CD14-positive monocyte (primary cell): ENCODE data around the gene BMP2. TPM values are rescaled to one million over a fixed set of nuclear protein-coding genes. Genes with fewer than 3 reads are reported as not detected.

ENCODE experiments used
- DNase-seq, 3 donors: peaks; one replicate each; pipeline ENCODE4 v3.0.0-alpha.2; 2011 to 2022
- H2AFZ ChIP-seq: 2 replicates; pipeline ENCODE4 v1.6.0; 2012; ENCODE audit warnings: mild to moderate bottlenecking, low read depth, low read length, inconsistent platforms; ENCODE audit not compliant: insufficient read depth, poor library complexity, severe bottlenecking
- H3K27ac ChIP-seq, 2 donors: 1 replicate in 1 of 2; 2 replicates in 1 of 2; pipeline ENCODE4 v1.5.1; 2012 to 2013; ENCODE audit warnings: low read length in 2 of 2, control low read depth in 1 of 2, inconsistent platforms in 1 of 2, low read depth in 1 of 2, mild to moderate bottlenecking in 1 of 2
- H3K27me3 ChIP-seq, 2 donors: one replicate each; pipeline versions ENCODE4 v1.6.0 to v1.6.1; 2011 to 2013; ENCODE audit warnings: low read length in 2 of 2; ENCODE audit not compliant: control insufficient read depth in 2 of 2, insufficient read depth in 2 of 2
- H3K36me3 ChIP-seq, 2 donors: replicated peaks in 1 of 2; 1 replicate in 1 of 2; 2 replicates in 1 of 2; pipeline versions ENCODE4 v1.5.1 to v1.6.1; 2012 to 2013; ENCODE audit warnings: low read length in 2 of 2, control low read depth in 1 of 2, inconsistent platforms in 1 of 2, mild to moderate bottlenecking in 1 of 2; ENCODE audit not compliant: insufficient read depth in 2 of 2, control insufficient read depth in 1 of 2
- H3K4me1 ChIP-seq, 2 donors: 1 replicate in 1 of 2; 2 replicates in 1 of 2; pipeline versions ENCODE4 v1.5.1 to v1.6.1; 2012 to 2013; ENCODE audit warnings: low read length in 2 of 2, control low read depth in 1 of 2, inconsistent platforms in 1 of 2, mild to moderate bottlenecking in 1 of 2, moderate library complexity in 1 of 2; ENCODE audit not compliant: insufficient read depth in 2 of 2, control insufficient read depth in 1 of 2
- H3K4me2 ChIP-seq: replicated peaks from 2 replicates; pipeline ENCODE3; 2012; ENCODE audit warnings: low read length, moderate library complexity, mild to moderate bottlenecking; ENCODE audit not compliant: poor library complexity, severe bottlenecking; ENCODE audit errors: extremely low read depth
- H3K4me3 ChIP-seq, 3 experiments: fragments of 200-600 bp in 1 of 3; sonication (generic) in 1 of 3; replicated peaks in 1 of 3; 1 replicate in 2 of 3; 2 replicates in 1 of 3; pipeline ENCODE4 v1.5.1; 2011 to 2013; ENCODE audit warnings: low read length in 3 of 3, mild to moderate bottlenecking in 3 of 3, control low read depth in 2 of 3, low read depth in 2 of 3, inconsistent platforms in 1 of 3, moderate library complexity in 1 of 3
- H3K79me2 ChIP-seq: 2 replicates; pipeline ENCODE4 v1.6.0; 2012; ENCODE audit warnings: mild to moderate bottlenecking, control low read depth, inconsistent platforms, low read length, moderate library complexity; ENCODE audit not compliant: insufficient read depth
- H3K9ac ChIP-seq: 2 replicates; pipeline ENCODE4 v1.6.0; 2017; ENCODE audit warnings: low read length, mild to moderate bottlenecking; ENCODE audit not compliant: insufficient read depth, poor library complexity, severe bottlenecking
- H3K9me3 ChIP-seq, 2 donors: replicated peaks in 1 of 2; 1 replicate in 1 of 2; 2 replicates in 1 of 2; pipeline versions ENCODE4 v1.5.1 to v1.6.1; 2012 to 2013; ENCODE audit warnings: low read length in 2 of 2, control low read depth in 1 of 2; ENCODE audit not compliant: control insufficient read depth in 1 of 2, insufficient read depth in 1 of 2
- H4K20me1 ChIP-seq: 2 replicates; pipeline ENCODE4 v1.6.0; 2012; ENCODE audit warnings: mild to moderate bottlenecking, low read length, control low read depth, moderate library complexity; ENCODE audit not compliant: insufficient read depth
- H3K27ac Mint-ChIP-seq, 7 donors: one replicate each; pipeline ENCODE4 v1.8.0; 2020; ENCODE audit warnings: mild to moderate bottlenecking in 7 of 7, mixed read lengths in 7 of 7, moderate library complexity in 6 of 7, inconsistent platforms in 2 of 7
- H3K27me3 Mint-ChIP-seq, 3 donors: one replicate each; pipeline ENCODE4 v1.8.0; 2021 to 2022; ENCODE audit warnings: low read depth in 3 of 3, mild to moderate bottlenecking in 3 of 3, mixed read lengths in 3 of 3, moderate library complexity in 3 of 3, inconsistent platforms in 1 of 3
- H3K36me3 Mint-ChIP-seq, 2 donors: one replicate each; pipeline ENCODE4 v1.8.0; 2020; ENCODE audit warnings: mixed read lengths in 2 of 2, inconsistent platforms in 1 of 2, mild to moderate bottlenecking in 1 of 2
- H3K4me1 Mint-ChIP-seq: one replicate; pipeline ENCODE4 v1.8.0; 2020; ENCODE audit warnings: mild to moderate bottlenecking, mixed read lengths
- H3K4me3 Mint-ChIP-seq, 2 donors: one replicate each; pipeline ENCODE4 v1.8.0; 2020; ENCODE audit warnings: mild to moderate bottlenecking in 2 of 2, mixed read lengths in 2 of 2, moderate library complexity in 1 of 2
- H3K9me3 Mint-ChIP-seq, 7 donors: one replicate each; pipeline ENCODE4 v1.8.0; 2020 to 2022; ENCODE audit warnings: mixed read lengths in 7 of 7, mild to moderate bottlenecking in 6 of 7, moderate library complexity in 6 of 7, inconsistent platforms in 2 of 7
- WGBS: methylation state at CpG from one replicate; pipeline ENCODE4 v1.1.5; 2013; ENCODE audit warnings: missing lambda C conversion rate; ENCODE audit not compliant: insufficient coverage; 5-methylcytosine and 5-hydroxymethylcytosine counted together
- intact Hi-C, 2 donors: fragments of 100-400 bp; cut with micrococcal nuclease; formaldehyde crosslinking; loops; one replicate each; pipeline versions ENCODE4 v1.15.0 to v1.15.1; 2023
- polyA plus RNA-seq, 3 donors: library from polyadenylated mRNA; depleted of rRNA in 1 of 3; unstranded in 2 of 3; stranded (reverse) in 1 of 3; fragments of 300-500 nt in 2 of 3; fragments of >200 nt in 1 of 3; fragmentation: Illumina TruSeq in 2 of 3; gene quantifications; 1 replicate in 2 of 3; 2 replicates in 1 of 3; pipeline ENCODE4 v1.2.3, GENCODE V29; 2012 to 2021
- TF ChIP-seq, protein P1 (sequence below): fragments of 200-600 bp; IDR thresholded peaks from one replicate; pipeline ENCODE4 v1.8.0; 2022; ENCODE audit warnings: antibody characterized with exemption, mild to moderate bottlenecking

Gene BMP2
- polyA plus RNA-seq, 3 donors, result 0.07 TPM; not detected in 2

DNA sequence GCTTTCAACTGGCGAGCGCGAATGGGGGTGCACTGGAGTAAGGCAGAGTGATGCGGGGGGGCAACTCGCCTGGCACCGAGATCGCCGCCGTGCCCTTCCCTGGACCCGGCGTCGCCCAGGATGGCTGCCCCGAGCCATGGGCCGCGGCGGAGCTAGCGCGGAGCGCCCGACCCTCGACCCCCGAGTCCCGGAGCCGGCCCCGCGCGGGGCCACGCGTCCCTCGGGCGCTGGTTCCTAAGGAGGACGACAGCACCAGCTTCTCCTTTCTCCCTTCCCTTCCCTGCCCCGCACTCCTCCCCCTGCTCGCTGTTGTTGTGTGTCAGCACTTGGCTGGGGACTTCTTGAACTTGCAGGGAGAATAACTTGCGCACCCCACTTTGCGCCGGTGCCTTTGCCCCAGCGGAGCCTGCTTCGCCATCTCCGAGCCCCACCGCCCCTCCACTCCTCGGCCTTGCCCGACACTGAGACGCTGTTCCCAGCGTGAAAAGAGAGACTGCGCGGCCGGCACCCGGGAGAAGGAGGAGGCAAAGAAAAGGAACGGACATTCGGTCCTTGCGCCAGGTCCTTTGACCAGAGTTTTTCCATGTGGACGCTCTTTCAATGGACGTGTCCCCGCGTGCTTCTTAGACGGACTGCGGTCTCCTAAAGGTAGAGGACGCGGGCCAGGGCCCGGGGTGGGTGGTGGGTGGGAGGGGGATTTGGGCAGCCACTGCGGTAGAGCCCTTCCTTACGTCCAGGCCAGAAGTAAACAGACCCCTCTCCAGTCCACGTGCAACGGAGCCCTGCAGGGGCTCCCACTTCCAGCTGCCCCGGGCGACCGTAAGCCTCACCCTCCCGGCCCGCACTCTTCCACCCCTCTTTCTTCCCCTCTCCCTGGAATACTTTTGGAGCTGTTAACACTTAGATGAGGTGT, 998 bp downstream of the BMP2 start:
- no peak overlapping the region for H3K27ac Mint-ChIP-seq
- Histone ChIP-seq H3K4me3 (peak overlapping the region; percentile 14 to 71 (median 30)), H3K27me3 (peaks cover 74 to 75% of the 10 kb centered on the region in 2 donors), H3K9me3 (peaks cover 4 to 21% of the 10 kb centered on the region in 2 donors), H3K27ac (no peak overlapping the region), H3K9ac (no peak overlapping the region), H2AFZ (no peak overlapping the region), H3K36me3 (no peaks in the 10 kb centered on the region), H3K4me1 (peaks cover 10 to 16% of the 10 kb centered on the region in 2 donors), H3K4me2 (peak overlapping the region; percentile 80), H4K20me1 (no peaks in the 10 kb centered on the region), H3K79me2 (no peaks in the 10 kb centered on the region)
- H3K36me3 Mint-ChIP-seq, result peaks cover 4 to 7% of the 10 kb centered on the region in 2 donors
- TF ChIP-seq, protein P1, sequence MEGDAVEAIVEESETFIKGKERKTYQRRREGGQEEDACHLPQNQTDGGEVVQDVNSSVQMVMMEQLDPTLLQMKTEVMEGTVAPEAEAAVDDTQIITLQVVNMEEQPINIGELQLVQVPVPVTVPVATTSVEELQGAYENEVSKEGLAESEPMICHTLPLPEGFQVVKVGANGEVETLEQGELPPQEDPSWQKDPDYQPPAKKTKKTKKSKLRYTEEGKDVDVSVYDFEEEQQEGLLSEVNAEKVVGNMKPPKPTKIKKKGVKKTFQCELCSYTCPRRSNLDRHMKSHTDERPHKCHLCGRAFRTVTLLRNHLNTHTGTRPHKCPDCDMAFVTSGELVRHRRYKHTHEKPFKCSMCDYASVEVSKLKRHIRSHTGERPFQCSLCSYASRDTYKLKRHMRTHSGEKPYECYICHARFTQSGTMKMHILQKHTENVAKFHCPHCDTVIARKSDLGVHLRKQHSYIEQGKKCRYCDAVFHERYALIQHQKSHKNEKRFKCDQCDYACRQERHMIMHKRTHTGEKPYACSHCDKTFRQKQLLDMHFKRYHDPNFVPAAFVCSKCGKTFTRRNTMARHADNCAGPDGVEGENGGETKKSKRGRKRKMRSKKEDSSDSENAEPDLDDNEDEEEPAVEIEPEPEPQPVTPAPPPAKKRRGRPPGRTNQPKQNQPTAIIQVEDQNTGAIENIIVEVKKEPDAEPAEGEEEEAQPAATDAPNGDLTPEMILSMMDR, result no peak
- DNase-seq, result peak; percentile 11 to 44 (median 12)
- peaks cover 62 to 82% (median 64%) of the 10 kb centered on the region in 3 donors for H3K27me3 Mint-ChIP-seq
- H3K4me3 Mint-ChIP-seq, result peak overlapping the region; percentile 73 to 84
- H3K4me1 Mint-ChIP-seq, result peaks cover 15% of the 10 kb centered on the region
- H3K9me3 Mint-ChIP-seq, result peaks cover 0 to 12% (median 2%) of the 10 kb centered on the region in 7 donors
- intact Hi-C loops, result loop anchor here in 1 of 2 donors (5.0 to 10.0 kb wide), 2 partner anchors 324 to 516 kb away; no protein-coding TSS in a partner anchor
- WGBS, result under 1% methylated on average over 51 of the region's 70 CpGs

DNA sequence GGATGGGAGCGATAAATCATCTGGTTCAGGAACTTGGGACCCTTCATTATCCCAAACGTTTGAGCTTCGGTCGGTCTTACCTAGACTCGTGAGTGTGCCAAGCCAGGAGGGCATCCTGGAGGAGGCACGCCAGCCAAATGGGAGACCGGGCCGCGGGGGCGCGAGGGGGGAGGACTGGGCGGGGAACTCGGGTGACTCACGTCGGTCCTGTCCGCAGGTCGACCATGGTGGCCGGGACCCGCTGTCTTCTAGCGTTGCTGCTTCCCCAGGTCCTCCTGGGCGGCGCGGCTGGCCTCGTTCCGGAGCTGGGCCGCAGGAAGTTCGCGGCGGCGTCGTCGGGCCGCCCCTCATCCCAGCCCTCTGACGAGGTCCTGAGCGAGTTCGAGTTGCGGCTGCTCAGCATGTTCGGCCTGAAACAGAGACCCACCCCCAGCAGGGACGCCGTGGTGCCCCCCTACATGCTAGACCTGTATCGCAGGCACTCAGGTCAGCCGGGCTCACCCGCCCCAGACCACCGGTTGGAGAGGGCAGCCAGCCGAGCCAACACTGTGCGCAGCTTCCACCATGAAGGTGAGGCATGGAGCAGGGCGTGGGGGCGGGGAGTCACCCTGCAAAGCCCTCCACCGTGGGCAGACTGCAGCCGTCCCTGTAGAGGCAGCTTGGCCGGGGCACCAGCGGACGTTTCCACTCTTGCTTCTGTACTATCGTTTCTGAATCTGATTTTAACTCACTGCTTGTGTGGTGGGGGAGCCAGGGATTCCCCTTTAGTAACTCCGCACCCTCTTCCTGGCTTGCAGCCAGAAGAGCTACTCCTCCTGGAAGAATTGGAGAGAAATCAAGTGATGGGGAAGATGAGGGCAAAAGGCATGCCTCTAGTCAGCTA, 2.7 kb downstream of the BMP2 start:
- Histone ChIP-seq H3K36me3 (no peaks in the 10 kb centered on the region), H3K27me3 (peaks cover 72 to 81% of the 10 kb centered on the region in 2 donors), H3K27ac (no peak overlapping the region), H3K4me2 (no peak overlapping the region), H3K9me3 (peaks cover 4 to 21% of the 10 kb centered on the region in 2 donors), H3K9ac (no peak overlapping the region), H3K79me2 (no peaks in the 10 kb centered on the region), H3K4me3 (no peak overlapping the region), H3K4me1 (peaks cover 10 to 16% of the 10 kb centered on the region in 2 donors), H2AFZ (no peak overlapping the region), H4K20me1 (no peaks in the 10 kb centered on the region)
- Mint-ChIP-seq H3K4me3 (peak overlapping the region; percentile 50 to 77), H3K36me3 (peaks cover 4 to 7% of the 10 kb centered on the region in 2 donors), H3K27ac (no peak overlapping the region), H3K9me3 (peaks cover 0 to 12% (median 2%) of the 10 kb centered on the region in 7 donors), H3K4me1 (peaks cover 15% of the 10 kb centered on the region), H3K27me3 (peaks cover 62 to 79% (median 72%) of the 10 kb centered on the region in 3 donors)
- TF ChIP-seq, protein P1, result no peak
- intact Hi-C loops, result loop anchor here in 1 of 2 donors (5.0 to 10.0 kb wide), 2 partner anchors 322 to 515 kb away; no protein-coding TSS in a partner anchor
- 10% methylated on average over 53 of the region's 55 CpGs for WGBS
- peak in 1 of 3 donors; percentile 40 for DNase-seq
